GM21367 (cell line): ENCODE data around the gene PLPP2.

Experiments
- ATAC-seq: cut with Tn5 transposase; IDR thresholded peaks from one replicate; pipeline ENCODE4 v1.9.1; 2021; ENCODE audit not compliant: unreplicated experiment

PLPP2 gene

DNA sequence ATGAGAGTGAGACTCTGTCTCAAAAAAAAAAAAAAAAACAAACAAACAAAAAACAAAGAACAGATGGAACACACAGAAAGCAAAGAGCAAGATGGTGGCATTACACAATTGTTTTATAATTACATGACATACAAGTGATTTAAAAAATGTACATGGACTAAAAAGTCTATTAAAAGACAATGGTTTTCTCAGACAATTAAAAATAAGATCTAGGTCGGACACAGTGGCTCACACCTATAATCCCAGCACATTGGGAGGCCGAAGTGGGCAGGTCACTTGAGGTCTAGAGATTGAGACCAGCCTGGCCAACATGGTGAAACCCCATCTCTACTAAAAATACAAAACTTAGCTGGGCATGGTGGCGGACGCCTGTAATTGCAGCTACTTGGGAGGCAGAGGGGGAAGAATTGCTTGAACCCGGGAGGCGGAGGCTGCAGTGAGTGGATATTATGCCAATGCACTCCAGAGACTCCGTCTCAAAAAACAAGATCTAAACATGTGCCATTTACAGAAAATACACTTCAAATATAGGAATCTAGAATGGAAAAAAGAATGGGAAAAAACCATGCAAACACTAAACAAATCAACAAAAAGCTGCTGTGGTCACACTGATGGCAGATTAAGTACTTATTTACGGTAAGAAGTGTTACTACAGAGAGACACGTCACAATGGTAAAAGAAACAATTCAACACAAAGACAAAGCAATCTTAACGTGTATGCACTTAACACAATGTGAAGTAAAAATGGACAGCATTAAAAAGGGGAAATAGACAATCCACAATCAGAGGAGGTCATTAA, 26.7 kb upstream of the PLPP2 start:
- ATAC-seq: no peak

DNA sequence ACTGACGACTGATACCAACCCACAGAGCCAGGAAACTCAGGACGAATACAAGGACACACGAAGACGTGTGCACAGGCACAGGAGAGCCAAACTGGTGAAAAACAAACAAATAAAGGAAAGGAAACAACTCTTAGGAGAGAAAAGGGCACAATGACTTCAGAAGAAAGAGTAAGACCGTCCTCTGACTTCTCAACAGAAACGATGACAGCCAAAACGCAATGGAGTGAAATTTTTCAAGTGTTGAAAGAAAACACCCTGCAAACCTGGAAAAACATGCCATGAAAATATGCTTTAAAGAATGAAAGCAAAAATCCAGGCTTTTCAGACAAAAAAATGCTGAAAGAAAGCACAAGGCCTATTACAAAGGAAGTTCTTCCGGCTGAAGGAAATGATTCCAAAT, 24.6 kb upstream of the PLPP2 start:
- ATAC-seq: no peak

DNA sequence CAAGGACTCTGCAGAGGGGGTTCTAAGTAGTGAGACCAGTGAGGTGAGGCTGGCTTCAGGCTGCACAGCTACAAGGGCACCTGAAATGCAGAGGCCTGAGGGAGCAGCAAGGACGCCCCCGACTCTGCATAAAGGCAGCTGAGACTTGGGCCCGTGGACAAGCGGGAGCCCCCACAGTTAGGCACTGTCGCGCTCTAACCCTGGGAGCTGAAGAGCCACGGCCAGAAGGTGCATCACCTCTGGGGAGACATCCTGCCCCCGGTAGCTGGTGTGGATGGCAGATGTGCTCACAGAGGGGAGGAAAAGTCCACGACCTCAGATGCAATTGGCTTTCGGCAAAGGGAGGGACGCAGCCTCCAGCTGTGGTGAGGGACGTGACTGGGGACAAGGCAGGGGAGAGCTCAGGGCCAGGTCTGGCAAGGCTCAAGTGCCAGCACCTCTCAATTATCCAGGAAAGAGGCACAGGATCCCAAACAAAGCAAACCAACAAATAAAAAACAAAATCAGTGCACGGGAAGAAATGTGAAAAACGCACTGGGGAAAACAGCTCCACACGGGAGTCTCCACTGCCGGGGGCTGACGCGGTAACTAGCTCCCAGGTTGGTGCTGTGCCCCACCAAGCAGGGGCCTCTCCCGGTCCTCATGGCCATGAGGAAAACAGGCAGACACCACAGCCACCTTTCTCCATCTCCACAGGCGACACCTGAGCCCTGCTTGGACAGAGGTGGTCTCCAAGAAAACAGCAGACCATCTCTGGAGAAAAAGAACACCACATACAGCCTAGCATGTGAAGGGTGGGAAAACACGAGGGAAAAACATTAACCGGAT, 23.0 kb upstream of the PLPP2 start:
- ATAC-seq: no peak

DNA sequence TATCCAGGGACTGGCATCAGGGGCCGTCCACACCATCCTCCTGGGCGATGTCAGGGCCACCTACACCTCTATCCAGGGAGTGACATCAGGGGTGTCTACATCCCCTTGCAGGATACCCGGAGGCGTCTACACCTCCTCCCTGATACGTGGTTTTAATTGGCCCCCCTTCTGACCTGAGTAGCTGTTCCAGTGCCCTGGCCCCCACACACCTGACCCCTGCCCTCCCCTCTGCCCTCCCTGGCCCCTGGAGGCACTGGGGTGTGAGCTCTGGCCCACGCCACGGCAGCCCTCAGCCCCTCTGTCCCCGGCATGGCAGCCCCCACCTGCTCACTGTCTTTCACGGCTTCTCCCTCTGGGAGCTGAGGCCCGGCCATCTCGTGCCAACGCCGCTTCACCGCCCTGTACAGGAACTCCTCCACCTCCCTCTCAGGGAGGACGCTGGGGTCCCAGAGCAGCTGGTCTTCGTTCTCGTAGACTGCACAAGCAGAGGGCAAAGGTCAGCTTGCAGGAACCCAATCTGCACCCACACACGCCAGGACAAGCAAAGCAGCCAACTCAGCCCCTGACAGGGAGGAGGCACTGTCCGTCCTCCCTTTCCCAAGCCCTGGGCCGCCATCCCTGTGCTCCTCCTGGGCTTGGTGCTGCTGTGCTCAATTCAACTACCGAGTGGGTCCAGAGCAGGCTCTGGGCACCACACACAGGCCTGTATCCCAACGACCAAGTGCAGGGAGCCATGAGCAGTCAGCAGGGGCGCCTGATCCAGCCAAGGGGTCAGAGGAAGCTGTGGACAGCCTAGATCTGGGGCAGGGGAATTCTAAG, 22.2 kb upstream of the PLPP2 start:
- no peak for ATAC-seq

DNA sequence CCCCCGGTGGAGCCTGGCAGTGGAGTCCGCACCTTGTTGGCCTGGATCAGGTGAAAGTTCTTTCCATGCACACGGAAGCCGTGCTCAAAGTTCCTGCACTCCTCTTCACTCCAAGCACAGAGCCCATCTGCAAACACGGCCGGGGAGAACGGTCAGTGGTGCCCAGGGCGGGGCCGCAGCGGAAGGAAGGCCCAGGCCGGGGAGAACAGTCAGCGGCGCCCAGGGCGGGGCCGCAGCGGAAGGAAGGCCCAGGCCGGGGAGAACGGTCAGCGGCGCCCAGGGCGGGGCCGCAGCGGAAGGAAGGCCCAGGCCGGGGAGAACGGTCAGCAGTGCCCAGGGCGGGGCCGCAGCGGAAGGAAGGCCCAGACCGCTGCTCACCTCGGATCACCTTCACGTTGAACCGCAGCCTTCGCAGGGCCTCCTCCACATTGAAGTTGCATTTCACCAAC, 20.6 kb upstream of the PLPP2 start:
- no peak for ATAC-seq

DNA sequence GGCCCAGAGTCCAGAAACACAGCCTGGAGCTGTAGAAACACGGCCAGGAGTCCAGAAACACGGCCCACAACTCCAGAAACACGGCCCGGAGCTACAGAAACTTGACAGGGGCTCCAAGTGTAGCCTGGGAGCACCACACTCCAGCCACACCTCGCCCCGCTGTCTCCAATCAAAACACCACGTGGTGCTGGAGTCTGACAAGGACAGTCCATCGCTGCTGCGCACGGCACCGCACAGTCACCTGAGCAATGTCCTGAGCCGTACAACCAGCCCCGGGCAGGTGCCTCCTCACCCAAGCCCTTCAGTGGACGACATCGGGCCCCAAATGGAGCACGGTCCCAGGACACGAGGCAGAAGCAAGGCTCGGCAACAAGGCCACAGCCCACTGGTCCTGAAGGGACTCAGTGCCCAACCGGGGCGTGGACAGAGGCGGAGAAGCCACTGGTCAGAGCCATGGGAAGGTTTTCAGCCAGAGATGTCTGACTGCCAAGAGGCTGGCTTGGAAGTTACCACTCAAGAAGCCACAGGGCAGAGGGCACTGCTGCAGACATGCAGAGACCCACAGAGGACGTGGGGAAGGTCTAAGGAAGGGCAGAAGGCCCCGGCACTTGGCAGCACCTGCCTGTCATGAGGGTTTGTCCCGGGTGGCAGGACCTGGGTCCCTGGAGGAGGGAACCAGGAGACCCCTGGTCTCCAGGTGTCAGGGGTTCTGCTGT, 19.7 kb upstream of the PLPP2 start:
- ATAC-seq: no peak

DNA sequence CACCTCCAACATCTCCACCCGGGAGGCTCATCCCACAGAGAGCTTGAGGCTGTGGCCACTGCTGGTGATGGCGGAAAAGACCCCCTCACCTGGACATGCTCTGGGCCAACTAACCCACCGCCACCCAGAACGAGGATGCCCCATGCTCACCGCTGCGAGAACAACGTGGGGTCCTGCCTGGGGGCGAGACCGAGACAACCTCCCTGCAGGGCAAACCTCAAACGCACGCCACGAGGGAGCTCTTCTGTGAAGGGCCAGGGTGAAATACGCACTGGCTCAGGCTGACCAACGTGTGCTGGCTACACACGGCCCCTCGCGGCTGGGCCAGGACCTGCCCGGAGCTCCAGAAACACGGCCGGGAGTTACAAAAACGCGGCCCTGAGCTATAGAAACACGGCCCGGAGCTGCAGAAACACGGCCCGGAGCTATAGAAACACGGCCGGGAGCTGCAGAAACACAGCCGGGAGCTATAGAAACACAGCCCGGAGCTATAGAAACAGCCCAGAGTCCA, 19.0 kb upstream of the PLPP2 start:
- no peak for ATAC-seq

DNA sequence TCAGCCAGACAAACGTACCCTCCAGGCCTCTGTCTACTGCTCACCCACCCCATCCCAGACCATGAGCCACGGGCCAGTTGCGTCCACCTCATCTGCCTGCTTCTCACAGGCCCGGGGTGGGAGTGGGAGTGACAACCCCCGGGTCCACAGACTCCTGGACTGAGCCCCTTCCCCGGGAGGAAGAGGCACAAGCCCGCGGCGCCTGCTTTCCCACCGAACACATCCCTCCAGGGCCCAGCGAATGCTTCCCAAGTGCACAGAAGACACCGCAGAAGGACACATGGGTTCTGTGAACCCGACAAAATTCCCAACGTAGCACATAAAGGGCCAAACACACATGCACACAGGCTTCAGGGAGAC, 18.0 kb upstream of the PLPP2 start:
- no peak for ATAC-seq

DNA sequence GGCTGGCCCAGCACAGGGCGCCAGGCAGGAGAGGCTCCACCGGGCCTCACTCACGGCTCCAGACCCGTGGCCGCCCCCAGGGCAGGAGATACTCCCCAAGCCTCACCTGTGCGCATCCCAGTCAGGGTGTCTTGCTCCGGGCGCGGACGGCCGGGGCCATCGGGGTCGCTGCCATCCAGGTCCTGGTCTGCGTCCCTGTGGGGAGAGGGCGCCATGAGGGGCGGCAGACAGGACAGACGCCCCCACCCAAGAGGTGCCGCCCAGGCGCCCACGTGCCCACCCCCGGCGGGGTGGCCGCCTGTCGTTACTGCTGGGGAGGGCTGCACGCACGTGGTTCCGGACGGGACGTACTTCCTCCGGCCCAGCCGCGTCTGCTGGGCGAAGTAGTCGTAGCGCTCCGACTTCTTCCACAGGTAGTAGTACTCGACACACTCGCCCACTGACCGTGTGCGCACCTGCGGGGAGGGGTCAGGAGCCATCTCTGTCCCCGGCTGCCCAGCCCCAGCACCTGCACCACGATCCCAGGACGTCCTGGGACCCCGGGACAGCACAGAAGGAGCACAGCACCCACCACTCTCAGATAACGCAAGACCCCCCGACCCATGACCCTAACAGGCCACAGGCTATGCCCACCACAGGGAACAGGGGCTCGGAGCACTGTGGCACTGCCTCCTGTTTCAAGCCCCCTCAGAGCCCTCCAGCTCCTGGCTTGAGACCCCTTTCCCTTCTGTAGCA, 17.4 kb upstream of the PLPP2 start:
- no peak for ATAC-seq

DNA sequence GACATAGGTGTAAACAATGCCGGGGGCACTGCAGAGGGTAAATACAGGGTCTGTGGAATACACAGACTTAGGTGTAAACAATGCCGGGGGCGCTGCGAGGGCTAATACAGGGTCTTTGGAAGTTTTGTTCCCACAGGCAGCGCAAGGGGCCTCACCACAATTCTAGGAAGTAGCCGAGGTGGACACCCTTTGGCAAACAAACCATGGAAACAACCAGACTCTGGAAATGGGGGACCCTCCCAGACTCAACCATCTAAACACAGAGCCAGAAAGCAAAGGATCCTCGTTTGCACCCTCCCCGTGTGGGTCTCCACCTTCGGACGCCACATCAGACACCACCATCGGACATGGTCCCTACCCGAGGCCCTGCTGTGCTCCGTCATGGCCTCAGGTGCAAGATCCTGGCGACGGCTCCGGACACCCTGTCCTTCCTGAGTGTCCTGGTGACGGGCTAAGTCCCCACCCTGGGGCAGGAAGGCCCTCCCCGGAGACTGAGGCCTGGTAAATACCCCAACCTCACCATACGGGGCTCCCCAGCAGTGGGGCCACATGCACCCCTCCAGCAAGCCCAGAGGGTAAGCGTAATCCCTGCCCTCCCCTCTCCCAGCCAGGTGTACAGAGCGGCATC, 16.7 kb upstream of the PLPP2 start:
- no peak for ATAC-seq

DNA sequence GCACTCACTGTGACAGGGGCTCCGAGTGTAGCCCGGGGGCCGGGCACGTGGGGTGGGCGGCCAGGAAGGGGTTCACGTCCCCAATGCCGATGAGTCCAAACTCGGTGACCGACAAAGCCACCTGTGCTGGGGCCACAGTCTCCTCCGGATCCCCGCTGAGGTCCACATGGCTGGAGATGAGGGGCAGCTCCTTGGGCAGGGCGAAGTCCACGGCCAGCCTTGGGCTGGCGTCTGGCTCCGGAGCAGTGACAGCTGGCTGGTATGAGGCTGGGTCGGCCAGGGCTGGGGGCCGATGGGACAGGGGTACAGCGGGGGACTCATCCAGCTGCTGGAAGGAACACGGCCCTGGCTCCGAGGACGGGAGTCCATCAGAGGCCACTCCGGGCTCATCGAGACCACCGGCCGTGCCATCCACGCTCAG, 15.9 kb upstream of the PLPP2 start:
- no peak for ATAC-seq

DNA sequence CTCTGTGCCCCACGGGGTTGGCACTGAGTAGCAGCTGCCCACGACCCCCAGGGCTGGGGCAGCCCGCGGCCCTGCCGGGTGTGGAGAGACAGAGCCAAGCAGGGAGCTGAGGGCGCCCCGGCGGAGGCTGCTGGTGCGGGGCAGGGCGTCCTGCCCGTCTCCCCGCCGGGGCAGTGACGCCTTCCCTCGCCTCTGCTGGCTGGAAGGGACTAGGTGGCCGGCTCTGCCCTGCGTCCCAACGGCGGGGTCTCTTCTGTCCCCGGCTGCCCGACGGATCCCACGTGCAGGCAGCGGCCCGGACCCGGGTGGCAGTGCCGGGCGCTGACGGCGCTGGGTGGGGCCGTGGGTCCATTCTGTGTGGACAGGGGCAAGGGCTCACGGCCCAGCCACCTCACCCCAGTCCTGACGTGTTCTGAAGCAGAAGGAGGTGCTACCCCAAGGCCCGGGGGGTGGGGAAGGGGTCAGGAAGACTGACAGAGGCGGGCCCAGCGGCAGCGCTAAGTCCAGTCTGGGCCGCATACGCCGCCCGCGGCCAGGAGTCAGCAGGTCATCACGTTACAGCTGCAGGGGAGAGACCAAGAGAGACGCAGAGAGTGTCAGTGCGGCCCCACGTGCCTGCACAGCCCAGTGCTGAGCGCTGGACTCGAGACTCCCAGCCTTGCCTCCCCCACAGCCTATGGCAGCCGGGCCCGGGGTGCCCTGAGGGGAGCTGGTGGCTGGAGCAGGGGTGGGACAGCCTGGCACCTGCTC, 15.1 kb upstream of the PLPP2 start:
- ATAC-seq: no peak

DNA sequence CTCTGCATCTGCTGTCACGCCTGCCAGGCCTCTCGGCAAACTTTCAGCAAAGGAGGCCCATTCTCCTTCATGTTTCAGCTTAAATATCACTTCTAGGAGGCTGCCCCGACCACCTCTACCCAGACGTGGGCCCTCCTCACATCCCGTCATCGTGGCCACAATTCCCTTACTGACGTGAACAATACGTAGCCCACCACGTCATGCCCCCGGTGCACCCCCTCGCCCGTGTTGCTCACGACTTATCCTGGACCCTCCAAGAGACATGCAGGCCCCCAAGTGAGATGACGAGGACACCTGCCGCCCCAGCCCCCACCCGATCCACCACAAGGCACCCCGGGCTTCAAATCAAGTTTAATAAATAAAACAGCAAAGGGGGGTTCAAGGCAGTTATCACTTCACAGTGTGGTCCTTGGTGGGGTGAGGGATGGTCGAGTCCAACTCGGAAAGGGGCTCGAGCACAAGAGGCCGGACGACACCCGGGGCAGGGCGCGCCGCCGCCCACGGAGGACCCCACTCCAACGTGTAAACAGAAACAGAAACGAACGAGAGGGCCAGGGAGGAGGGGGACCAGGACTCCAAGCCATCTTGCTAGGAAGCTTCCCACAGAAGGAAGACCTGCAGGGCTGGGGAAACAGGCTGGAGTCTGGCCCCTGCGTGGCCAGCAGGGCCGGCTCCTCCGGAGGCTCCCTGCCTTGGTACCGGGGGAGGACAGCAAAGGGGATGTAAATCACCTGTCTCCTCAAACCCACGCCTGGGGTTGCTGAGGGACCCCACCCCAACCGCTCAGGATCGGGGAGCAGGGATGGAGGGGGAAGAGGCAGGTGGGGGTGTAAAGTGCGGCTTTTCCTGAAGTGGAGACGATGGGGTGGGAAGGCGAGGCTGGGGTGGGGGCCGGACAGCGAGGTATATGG, 14.3 kb upstream of the PLPP2 start:
- no peak for ATAC-seq

DNA sequence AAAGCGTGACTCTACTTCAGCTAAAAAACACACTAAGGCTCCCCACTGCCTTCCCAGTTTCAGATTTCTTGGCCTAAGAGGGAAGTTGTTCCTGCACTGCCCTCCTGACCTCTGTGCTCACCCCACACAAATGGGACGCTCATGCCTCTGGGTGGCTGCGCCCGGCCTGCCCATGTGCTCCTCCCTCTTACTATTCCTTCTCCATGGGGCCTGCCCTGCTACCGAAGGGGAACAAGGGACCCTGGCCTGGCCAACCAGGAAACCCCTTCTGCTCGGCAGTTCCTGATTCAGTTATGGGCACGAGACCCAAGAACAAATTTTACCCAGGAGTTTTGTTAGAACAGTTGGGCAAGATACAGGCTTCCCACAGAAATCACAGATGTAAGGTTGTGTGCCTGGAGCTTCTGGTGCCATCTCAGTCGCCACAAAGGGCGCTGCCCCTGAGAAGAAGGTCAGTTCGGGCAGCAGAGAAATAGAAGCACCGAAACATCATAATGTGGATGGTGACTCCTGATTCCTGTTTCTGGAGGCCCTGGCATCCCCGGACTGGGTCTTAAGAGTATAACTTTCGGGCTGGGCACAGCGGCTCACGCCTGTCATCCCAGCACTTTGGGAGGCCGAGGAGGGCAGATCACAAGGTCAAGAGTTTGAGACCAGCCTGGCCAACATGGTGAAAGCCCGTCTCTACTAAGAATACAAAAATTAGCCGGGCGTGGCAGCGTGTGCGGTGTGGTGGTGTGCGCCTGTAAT, 5.4 kb upstream of the PLPP2 start:
- no peak for ATAC-seq

DNA sequence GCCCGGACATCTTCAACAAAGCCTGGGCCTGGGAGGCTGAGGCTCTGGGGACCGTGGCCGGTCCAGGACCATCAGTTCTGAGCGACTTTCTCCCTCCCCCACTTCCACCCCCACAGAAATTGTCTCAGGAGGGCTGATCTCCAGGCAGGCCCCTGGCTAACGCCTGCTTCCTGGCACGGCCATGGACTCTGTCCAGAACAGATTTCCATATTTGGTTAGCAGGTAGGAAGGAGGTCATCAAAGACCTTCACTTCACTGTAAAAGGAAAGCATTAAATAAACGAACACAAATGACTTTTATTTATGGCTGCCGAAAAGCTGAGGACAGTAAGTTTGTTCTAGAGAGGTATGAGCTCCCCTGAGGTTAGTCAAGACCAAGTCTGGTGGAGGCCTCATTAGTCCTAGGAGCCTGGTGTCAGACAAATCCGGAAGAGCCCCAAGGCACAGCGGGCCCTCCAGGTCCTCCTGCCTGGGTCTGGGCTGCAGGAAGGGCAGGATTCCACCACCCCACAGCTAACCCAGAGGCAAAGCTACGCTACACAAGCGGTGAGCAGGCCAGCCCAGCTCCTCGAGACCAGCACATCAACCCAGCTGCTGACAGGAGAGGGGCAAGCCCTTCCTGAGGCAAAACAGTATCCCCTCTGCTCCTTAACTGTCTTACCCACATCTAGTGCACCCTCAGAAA, 4.6 kb upstream of the PLPP2 start:
- no peak for ATAC-seq

DNA sequence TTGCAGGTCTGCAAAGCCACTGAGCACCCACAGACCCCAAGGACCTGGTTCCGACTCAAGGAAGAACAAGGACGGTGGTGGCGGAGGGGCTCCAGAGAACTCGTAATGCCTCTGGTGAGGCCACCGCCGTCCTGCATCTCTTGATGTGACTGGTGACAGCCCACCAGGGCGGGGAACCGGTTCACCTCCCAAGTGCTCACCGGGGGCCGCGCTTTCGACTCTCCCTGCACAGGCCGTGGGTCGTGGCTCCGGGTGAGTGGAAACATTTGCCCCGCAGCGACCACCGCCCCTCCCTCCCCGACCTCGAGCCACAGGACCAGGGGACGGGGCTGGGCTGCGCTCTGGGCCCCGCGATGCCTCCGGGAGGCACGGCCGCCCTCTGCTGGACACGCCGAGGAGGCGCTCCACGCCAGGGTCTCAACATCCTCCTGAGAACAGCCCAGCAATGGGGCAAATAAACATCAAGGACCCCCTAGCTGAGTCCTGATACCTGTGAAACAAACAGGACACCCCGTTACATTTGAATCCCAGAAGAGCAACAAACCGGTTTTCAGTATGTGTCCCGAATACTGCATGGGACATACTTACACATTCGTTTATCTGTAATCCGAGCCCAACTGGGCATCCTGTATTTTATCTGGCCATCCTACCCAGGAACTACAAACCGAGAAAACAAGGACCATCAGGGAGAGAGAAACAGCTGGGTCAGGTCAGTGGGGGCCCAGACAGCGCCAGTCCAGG, 3.9 kb upstream of the PLPP2 start:
- ATAC-seq: no peak
